GM12873 (cell line): ENCODE results near the gene BCL10.

ENCODE experiments used
- CTCF ChIP-seq: IDR thresholded peaks from 2 replicates; pipeline ENCODE4 v1.5.1; 2012; ENCODE audit warnings: low read depth, mild to moderate bottlenecking, moderate library complexity, low read length, control low read depth; ENCODE audit not compliant: insufficient read depth; ENCODE audit errors: missing control alignments

Gene BCL10

GRCh38 chr1:85224734-85225623, 51.5 kb downstream of the BCL10 start:
- no peak for TF ChIP-seq CTCF

GRCh38 chr1:85224295-85224694, 52.1 kb downstream of the BCL10 start:
- no peak for TF ChIP-seq CTCF

GRCh38 chr1:85223334-85223733, 53.1 kb downstream of the BCL10 start:
- TF ChIP-seq CTCF = no peak

GRCh38 chr1:85220756-85221201, 55.7 kb downstream of the BCL10 start:
- TF ChIP-seq CTCF = no peak

GRCh38 chr1:85219853-85220610, 56.4 kb downstream of the BCL10 start:
- TF ChIP-seq CTCF = no peak

GRCh38 chr1:85216697-85217096, 59.7 kb downstream of the BCL10 start:
- TF ChIP-seq CTCF = no peak
